Measurements from ENCODE around the gene TJAP1. TPM values are rescaled to one million over a fixed set of nuclear protein-coding genes. Genes with fewer than 3 reads are reported as not detected.

Gene TJAP1
- polyA plus RNA-seq, 2 of the 4 experiments (the other 2 are of a cell fraction) = 13.1 to 15.7 TPM

GRCh38 chr6:43454696-43455530 is 22.5 kb upstream of the TJAP1 start:
- DNase-seq (ENCODE audit: low read depth in 1 of 2, low spot score in 1 of 2) (peak; percentile 71 to 88), FAIRE-seq (no peak), ATAC-seq (peak; percentile 76 to 88)
- TF ChIP-seq MAFK (IDR thresholded peaks at IDR 0.05; ENCODE audit: partially characterized antibody) = no peak
- TF ChIP-seq EHMT2 (IDR thresholded peaks at IDR 0.05; ENCODE audit: low read depth) = no peak
- TF ChIP-seq BHLHE40 (IDR thresholded peaks at IDR 0.05; ENCODE audit: low read depth, low read length) = no peak
- no peak for TF ChIP-seq FOSL2 (IDR thresholded peaks at IDR 0.05)
- no peak for TF ChIP-seq FOSL2 (CRISPR knock-in tag; IDR thresholded peaks at IDR 0.05)
- no peak for TF ChIP-seq HMGXB4 (CRISPR knock-in tag; IDR thresholded peaks at IDR 0.05; ENCODE audit: borderline replicate concordance)
- TF ChIP-seq JUN (IDR thresholded peaks at IDR 0.05) = peak; percentile 22 to 52; a peak in 2 of 5 replicates
- no peak; the same call in 2 of the 3 replicates for TF ChIP-seq SMC3 (IDR thresholded peaks at IDR 0.05)
- peak; percentile 33; the same call in 1 of the 2 replicates for TF ChIP-seq E2F6 (IDR thresholded peaks at IDR 0.05; ENCODE audit: borderline replicate concordance, low read depth)
- TF ChIP-seq MAX (IDR thresholded peaks at IDR 0.05) = peak; percentile 63
- TF ChIP-seq NFE2L2 (conservative IDR thresholded peaks at IDR 0.05; ENCODE audit: low read length) = no peak
- no peak for TF ChIP-seq NPAS2 (CRISPR knock-in tag; IDR thresholded peaks at IDR 0.05; ENCODE audit: borderline replicate concordance)
- no peak for TF ChIP-seq BCL3 (IDR thresholded peaks at IDR 0.05)
- peak overlapping the region; percentile 55 to 92 for H3K27ac ChIP-seq
- H3K9me3 ChIP-seq = no peaks in the 10 kb centered on the region
- H3K4me1 ChIP-seq = peaks cover 12% of the 10 kb centered on the region; the same call in 1 of the 3 replicates
- peak overlapping the region; percentile 55 for H3K4me3 ChIP-seq
- ChIA-PET POLR2A (interaction anchor here (0.5 to 1.2 kb wide), 4 partner anchors 17 to 52 kb away, joined by 3 to 4 read pairs (median 3); partner anchors contain the start of gene ABCC10), CTCF (interaction anchor here (0.5 to 8.4 kb wide), 10 partner anchors 10 to 63 kb away, joined by 3 to 62 read pairs (median 3); partner anchors contain the start of genes ABCC10 and LRRC73)
- WGBS (ENCODE audit: missing lambda C conversion rate) = 3% methylated on average over 28 of the region's 97 CpGs
- peak overlapping the region; percentile 94 for H3K4me2 ChIP-seq

- Histone ChIP-seq H3K4me3 (peak within 1 kb of the TSS; percentile 55), H3K27ac (peak within 1 kb of the TSS; percentile 55 to 92), H3K9me3 (no peaks in the 10 kb centered on the region), H3K4me2 (peak within 1 kb of the TSS; percentile 94), H3K4me1 (peaks cover 12% of the 10 kb centered on the region; the same call in 1 of the 3 replicates)
- ChIA-PET POLR2A (interaction anchor here (0.7 to 1.2 kb wide), 3 partner anchors 16 to 53 kb away, joined by 3 read pairs; no protein-coding TSS in a partner anchor), CTCF (interaction anchor here (0.5 to 8.4 kb wide), 11 partner anchors 7 to 192 kb away, joined by 3 to 62 read pairs (median 6); partner anchors contain the start of gene ABCC10)
- TF ChIP-seq EP300 (IDR thresholded peaks at IDR 0.05) = no peak
- TF ChIP-seq TP53 (CRISPR knock-in tag; IDR thresholded peaks at IDR 0.05) = no peak
- TF ChIP-seq MAX (IDR thresholded peaks at IDR 0.05) = peak; percentile 41; the same call in 1 of the 2 replicates
- no peak for TF ChIP-seq MAFK (IDR thresholded peaks at IDR 0.05; ENCODE audit: partially characterized antibody)
- TF ChIP-seq ZFP36 (IDR thresholded peaks at IDR 0.05; ENCODE audit: borderline replicate concordance, partially characterized antibody) = no peak
- TF ChIP-seq BHLHE40 (IDR thresholded peaks at IDR 0.05; ENCODE audit: low read depth, low read length) = no peak
- no peak for TF ChIP-seq HDAC2 (IDR thresholded peaks at IDR 0.05)
- TF ChIP-seq HOXB5 (CRISPR knock-in tag; IDR thresholded peaks at IDR 0.05) = no peak
- TF ChIP-seq ZNF302 (CRISPR knock-in tag; IDR thresholded peaks at IDR 0.05) = no peak
- no peak for TF ChIP-seq CHD2 (IDR thresholded peaks at IDR 0.05; ENCODE audit: low read length, partially characterized antibody)
- no peak for TF ChIP-seq JUNB (IDR thresholded peaks at IDR 0.05)
- TF ChIP-seq RCOR1 (IDR thresholded peaks at IDR 0.05; ENCODE audit: low read depth, low read length) = no peak
- no peak for TF ChIP-seq SREBF2 (IDR thresholded peaks at IDR 0.05)
- peak; percentile 33; the same call in 1 of the 2 replicates for TF ChIP-seq POLR2A (IDR thresholded peaks at IDR 0.05; ENCODE audit: low read length)
- peak; percentile 16; the same call in 1 of the 2 replicates for TF ChIP-seq PBX3 (IDR thresholded peaks at IDR 0.05)
- no peak for TF ChIP-seq CBX8 (IDR thresholded peaks at IDR 0.05)
- TF ChIP-seq EHMT2 (IDR thresholded peaks at IDR 0.05; ENCODE audit: low read depth) = no peak
- TF ChIP-seq MYC (IDR thresholded peaks at IDR 0.05; ENCODE audit: borderline replicate concordance, low read length) = no peak
- TF ChIP-seq EHF (CRISPR knock-in tag; IDR thresholded peaks at IDR 0.05) = no peak
- TF ChIP-seq SMC3 (IDR thresholded peaks at IDR 0.05) = no peak
- DNase-seq (ENCODE audit: low read depth in 1 of 2, low spot score in 1 of 2) = peak; percentile 44 to 63
- FAIRE-seq = no peak
- peak; percentile 51 to 55 for ATAC-seq
- WGBS (ENCODE audit: missing lambda C conversion rate) = 1% methylated on average over 26 of the region's 55 CpGs
These were observed 21.6 kb upstream of the TJAP1 start, which contains the start of gene DLK2 for GRCh38 chr6:43455531-43456428. TSS of gene DLK2 (minus strand) at chr6:43455548. CDS start at chr6:43454825, 723 bp downstream.

Measured in A549 (cell line).